Astrocyte (in vitro differentiated cells and primary cell): Measurements from ENCODE around the gene ZNF480.

Source experiments
- CTCF ChIP-seq: IDR thresholded peaks from 2 replicates; pipeline ENCODE4 v1.5.1; 2011; ENCODE audit warnings: low read depth, mild to moderate bottlenecking, inconsistent platforms, low read length, moderate library complexity; ENCODE audit not compliant: insufficient read depth
- EZH2 ChIP-seq: IDR thresholded peaks from 2 replicates; pipeline ENCODE4 v1.6.1; 2012; ENCODE audit warnings: mild to moderate bottlenecking, low read length, inconsistent platforms; ENCODE audit not compliant: insufficient read depth

GRCh38 chr19:52277471-52277870, 19.5 kb upstream of the ZNF480 start:
- TF ChIP-seq EZH2 (no peak), CTCF (no peak)
